PC-3 (cell line): ENCODE measurements around the gene CYTH1.

Experiments
- CTCF ChIP-seq: fragments of 300-600 bp; sonication (generic); conservative IDR thresholded peaks from 2 replicates; pipeline ENCODE4 v1.5.1; 2017; ENCODE audit warnings: antibody characterized with exemption, low read depth, mild to moderate bottlenecking, low read length
- EZH2 ChIP-seq: fragments of 300-600 bp; sonication (generic); IDR thresholded peaks from one replicate; pipeline ENCODE4 v1.6.1; 2017; ENCODE audit warnings: antibody characterized with exemption, mild to moderate bottlenecking, low read length; ENCODE audit not compliant: unreplicated experiment
- EZH2phosphoT487 ChIP-seq: fragments of 300-600 bp; sonication (generic); IDR thresholded peaks from 2 replicates; pipeline ENCODE4 v1.6.1; 2018; ENCODE audit warnings: mild to moderate bottlenecking, antibody characterized with exemption, low read length, borderline replicate concordance

GRCh38 chr17:78714534-78714933, 67.5 kb downstream of the CYTH1 start:
- TF ChIP-seq CTCF (no peak), EZH2 (no peak), EZH2phosphoT487 (no peak)
